ENCODE measurements around the gene SLC35A2.

Gene SLC35A2

DNA sequence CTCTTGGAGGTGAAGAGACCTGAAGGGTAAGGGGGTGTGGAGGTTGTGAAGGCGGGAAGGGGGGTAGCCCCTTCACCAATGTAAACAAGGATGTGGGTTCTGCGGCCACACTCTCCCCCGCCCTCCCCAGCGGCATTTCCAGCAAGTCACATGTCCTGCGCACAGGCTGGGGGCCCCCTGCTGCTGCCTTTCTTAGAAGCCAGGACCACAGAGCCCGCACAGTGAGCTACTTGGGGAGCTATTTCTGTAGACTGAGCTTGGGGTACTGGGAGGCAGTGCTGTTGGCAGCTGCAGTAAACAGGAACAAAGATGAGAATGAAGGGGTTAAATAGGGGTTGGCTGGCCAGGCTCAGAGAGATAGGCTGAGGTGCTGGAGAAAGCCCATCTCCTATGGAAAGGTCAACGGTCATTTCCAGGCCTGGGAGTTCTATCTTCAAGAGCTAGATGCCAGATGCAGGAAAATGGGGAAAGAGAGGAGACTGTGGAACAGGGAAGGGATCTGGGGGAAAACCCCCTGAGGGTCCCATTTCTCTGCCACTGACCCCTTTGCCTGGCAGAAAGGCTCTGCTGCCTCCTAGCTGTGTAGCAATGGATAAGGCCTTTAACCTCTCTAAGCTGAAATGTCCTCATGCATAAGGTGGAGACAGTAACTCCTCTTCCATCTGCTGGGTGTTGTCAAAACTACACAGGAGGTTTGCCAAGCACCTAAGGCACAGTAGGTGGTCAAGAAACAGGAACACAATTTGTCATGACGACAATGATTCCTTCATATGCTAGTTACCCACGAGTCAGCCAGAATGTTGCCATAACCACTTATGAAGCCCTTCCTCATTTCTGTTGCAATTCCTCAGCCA, 25.8 kb upstream of the SLC35A2 start:
- peaks cover 48% of the 10 kb centered on the region for H3K36me3 Mint-ChIP-seq (ENCODE audit: low read depth)
- H3K4me1 Mint-ChIP-seq (ENCODE audit: low read depth): peaks cover 70% of the 10 kb centered on the region
- peak overlapping the region; percentile 87 for H3K4me3 Mint-ChIP-seq
- H3K27ac Mint-ChIP-seq: peak overlapping the region; percentile 96
- no peaks in the 10 kb centered on the region for H3K9me3 Mint-ChIP-seq
- H3K27me3 Mint-ChIP-seq (ENCODE audit: low read depth): no peaks in the 10 kb centered on the region

DNA sequence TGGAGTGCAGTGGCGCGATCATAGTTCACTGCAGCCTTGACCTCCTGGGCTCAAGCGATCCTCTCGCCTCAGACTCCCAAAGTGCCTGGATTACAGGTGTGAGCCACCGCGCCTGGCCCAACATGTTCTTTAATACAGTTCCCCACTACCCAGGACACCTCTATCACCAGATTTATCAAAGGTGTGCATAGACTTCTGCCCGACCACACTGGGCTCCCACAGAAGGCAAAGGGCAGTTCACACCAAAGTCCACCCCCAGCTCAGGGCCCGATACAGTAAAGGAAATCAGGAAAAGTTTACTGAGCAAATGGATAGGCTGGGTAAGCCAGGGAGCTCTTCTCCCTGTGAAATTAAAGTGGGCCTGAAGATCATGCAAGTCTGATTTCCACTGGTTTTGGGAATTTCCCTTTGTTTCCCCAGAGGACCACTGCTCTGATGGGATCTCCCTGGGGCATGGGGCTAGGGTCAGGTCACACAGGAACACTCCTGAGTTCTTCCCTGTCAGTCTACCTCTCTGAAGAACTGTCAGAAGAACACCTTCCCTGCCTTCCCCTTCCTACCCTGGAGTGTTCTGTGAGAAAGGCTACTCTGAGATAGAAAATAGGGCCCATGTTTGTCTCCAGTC, 25.1 kb upstream of the SLC35A2 start:
- Mint-ChIP-seq H3K4me3 (peak overlapping the region; percentile 87), H3K27ac (peak overlapping the region; percentile 96), H3K36me3 (ENCODE audit: low read depth) (peaks cover 41% of the 10 kb centered on the region), H3K9me3 (no peaks in the 10 kb centered on the region), H3K27me3 (ENCODE audit: low read depth) (no peaks in the 10 kb centered on the region), H3K4me1 (ENCODE audit: low read depth) (peaks cover 62% of the 10 kb centered on the region)

DNA sequence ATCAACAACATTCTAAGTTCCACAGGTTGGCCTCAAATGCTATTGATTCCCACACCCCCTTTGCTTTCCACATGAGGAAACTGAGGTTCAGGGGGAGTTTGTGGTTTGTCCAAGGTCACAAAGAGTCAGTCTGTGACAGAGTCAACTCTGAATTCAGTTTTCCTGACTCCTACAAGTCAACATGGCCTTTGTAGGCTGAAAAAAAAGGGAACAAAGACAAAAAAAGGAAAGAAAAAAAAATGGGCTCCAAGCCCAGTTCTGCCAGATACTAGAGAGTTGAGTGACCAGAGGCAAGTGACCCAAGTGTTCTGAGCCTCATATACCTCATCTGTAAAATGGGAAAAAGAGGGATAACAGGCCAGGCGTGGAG, 23.8 kb upstream of the SLC35A2 start:
- Mint-ChIP-seq H3K9me3 (no peaks in the 10 kb centered on the region), H3K4me3 (peak overlapping the region; percentile 38), H3K36me3 (ENCODE audit: low read depth) (peaks cover 41% of the 10 kb centered on the region), H3K27ac (peak overlapping the region; percentile 80), H3K4me1 (ENCODE audit: low read depth) (peaks cover 54% of the 10 kb centered on the region), H3K27me3 (ENCODE audit: low read depth) (no peaks in the 10 kb centered on the region)

DNA sequence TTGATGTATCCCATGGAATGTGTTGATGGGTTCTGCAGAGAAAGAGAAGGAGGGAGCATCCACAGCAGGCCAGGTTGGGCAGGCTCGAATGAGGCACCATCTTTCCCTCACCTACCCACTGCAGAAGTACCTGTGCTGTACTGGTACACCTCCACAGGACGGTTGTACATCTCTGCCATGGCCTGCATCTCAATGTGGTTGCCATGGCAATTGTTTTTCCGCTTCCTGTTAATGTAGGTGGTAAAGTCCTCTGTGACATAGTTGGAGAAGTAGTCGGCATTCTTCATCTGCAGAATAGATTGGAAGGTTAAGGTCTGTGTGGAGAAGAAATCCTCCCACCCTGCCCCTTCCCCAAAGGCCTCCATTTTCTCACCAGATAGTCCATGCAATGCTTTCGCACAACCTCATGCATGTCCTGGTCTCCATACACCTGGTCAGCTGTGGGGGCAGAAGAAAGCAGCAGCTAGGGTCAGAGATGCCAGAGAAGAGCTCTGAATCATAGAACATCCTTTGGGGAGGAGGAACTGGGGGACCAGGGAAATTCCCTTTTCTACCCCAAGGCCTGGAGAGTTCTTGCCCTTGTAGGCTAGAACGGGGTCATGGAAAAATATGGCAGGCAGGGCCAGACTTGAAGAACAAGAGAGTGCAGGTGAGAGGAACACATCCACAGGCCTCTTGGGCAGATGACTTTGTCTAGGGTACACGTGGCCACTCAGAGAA, 23.3 kb upstream of the SLC35A2 start:
- H3K4me1 Mint-ChIP-seq (ENCODE audit: low read depth): peaks cover 52% of the 10 kb centered on the region
- H3K9me3 Mint-ChIP-seq: no peaks in the 10 kb centered on the region
- peak overlapping the region; percentile 38 for H3K4me3 Mint-ChIP-seq
- H3K27me3 Mint-ChIP-seq (ENCODE audit: low read depth): no peaks in the 10 kb centered on the region
- peak overlapping the region; percentile 80 for H3K27ac Mint-ChIP-seq
- H3K36me3 Mint-ChIP-seq (ENCODE audit: low read depth): peaks cover 44% of the 10 kb centered on the region

DNA sequence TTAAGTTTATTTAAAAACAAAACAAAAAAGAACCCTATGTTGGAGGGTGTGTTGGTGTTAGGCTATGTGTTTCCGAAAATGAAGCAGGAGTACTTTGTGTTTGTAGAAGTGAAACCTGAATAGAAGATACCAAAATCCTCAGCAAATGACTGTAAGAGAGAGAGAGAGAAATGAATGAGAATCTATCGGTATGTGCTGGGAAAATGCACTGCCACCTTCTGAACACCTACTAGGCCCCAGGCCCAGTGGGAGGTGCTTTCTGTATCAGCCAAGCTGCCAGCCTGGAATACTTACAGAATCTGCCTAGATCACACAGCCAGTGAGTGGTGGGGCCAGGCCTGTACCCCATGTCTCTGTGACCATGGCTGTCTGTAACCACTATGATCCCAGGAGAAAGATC, 22.3 kb upstream of the SLC35A2 start:
- Mint-ChIP-seq H3K36me3 (ENCODE audit: low read depth) (peaks cover 44% of the 10 kb centered on the region), H3K27me3 (ENCODE audit: low read depth) (no peaks in the 10 kb centered on the region), H3K4me3 (peak overlapping the region; percentile 48), H3K4me1 (ENCODE audit: low read depth) (peaks cover 42% of the 10 kb centered on the region), H3K9me3 (no peaks in the 10 kb centered on the region), H3K27ac (peak overlapping the region; percentile 80)

DNA sequence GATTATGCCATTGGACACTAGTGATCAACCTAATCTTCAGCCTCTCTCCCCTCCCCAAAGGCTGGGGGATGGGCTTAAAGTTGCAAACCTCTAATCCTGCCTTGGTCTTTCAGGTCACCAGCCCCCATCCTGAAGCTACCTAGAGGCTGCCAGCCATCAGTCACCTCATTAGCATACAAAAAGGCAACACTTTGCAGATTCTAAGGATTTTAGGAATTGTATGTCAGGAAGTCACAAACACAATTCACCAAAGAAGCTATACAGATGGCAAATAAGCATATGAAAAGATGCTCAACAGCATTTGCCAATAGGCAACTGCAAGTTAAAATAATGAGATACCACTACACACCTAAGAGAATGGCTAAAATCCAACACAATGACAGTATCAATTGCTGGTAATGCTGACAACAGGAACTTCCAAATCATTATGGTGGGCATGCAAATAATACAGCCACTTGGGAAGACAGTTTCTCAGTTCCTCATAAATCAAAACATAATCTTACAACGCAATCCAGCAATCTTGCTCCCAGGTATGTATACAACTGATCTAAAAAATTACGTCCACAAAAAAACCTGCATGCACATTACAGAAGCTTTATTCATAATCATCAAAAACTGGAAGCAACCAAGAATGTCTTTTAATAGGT, 16.4 kb upstream of the SLC35A2 start:
- no peaks in the 10 kb centered on the region for H3K27me3 Mint-ChIP-seq (ENCODE audit: low read depth)
- H3K9me3 Mint-ChIP-seq: no peaks in the 10 kb centered on the region
- H3K4me3 Mint-ChIP-seq: no peak overlapping the region
- peaks cover 25% of the 10 kb centered on the region for H3K36me3 Mint-ChIP-seq (ENCODE audit: low read depth)
- no peak overlapping the region for H3K27ac Mint-ChIP-seq
- peaks cover 22% of the 10 kb centered on the region for H3K4me1 Mint-ChIP-seq (ENCODE audit: low read depth)

DNA sequence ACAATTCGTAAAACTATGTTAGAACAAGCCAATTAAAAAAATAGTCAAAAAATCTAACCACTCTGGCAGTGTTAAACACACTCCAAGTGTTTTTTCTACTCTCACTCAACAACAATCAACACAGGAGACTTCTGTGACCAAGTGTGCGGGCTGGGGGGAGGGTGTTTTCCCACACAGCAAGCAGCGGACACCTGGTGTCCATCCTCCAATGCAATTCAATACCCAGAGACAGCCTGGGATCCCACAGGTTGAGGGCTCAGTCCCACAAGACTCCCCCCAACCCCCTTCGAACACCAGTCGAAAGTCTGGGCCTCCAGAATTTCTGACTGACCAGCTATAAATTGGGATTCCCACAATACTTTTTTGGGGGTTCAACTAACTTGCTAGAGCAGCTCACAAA, 15.7 kb upstream of the SLC35A2 start:
- Mint-ChIP-seq H3K27me3 (ENCODE audit: low read depth) (no peaks in the 10 kb centered on the region), H3K27ac (no peak overlapping the region), H3K9me3 (no peaks in the 10 kb centered on the region), H3K36me3 (ENCODE audit: low read depth) (peaks cover 26% of the 10 kb centered on the region), H3K4me1 (ENCODE audit: low read depth) (peaks cover 25% of the 10 kb centered on the region), H3K4me3 (no peak overlapping the region)

DNA sequence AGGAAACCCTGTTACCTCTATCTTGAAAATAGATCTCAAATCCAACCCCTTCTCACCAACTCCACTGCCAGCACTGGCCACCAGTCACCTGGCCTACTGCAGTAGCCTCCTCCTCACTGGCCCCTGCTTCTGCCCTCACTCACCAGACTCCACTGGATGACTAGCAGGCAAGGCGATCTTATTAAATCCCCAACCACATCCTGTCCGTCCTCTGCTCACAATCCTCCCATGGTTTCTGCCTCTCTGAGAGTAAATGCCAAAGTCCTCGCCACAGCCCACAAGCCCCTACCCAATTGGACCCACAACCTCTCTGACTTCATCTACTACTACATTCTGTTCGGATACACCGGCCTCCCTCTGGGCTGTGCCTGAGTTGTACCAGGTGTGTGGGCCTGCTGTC, 12.8 kb upstream of the SLC35A2 start:
- Mint-ChIP-seq H3K27me3 (ENCODE audit: low read depth) (no peaks in the 10 kb centered on the region), H3K27ac (peak overlapping the region; percentile 68), H3K36me3 (ENCODE audit: low read depth) (peaks cover 30% of the 10 kb centered on the region), H3K4me1 (ENCODE audit: low read depth) (peaks cover 38% of the 10 kb centered on the region), H3K4me3 (no peak overlapping the region), H3K9me3 (no peaks in the 10 kb centered on the region)

DNA sequence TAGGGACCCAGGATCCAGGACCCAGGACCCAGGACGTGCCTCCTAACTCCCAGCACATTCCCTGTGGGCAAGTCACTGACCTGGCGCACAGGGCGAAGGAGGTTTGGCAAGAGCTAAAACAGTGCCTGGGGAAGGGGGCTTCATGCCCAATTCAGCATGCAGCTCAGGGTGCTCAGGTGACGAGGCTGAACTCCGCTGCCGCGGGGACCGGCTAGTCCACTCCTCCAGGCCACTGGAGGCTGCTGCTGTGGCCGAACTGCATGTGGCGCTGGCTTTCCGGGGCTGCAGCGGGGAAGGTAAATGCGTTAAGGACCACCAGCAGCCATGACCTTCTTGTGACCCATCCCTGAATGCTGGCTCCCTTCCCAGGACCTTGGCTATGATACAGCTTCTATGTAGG, 12.3 kb upstream of the SLC35A2 start:
- peaks cover 30% of the 10 kb centered on the region for H3K36me3 Mint-ChIP-seq (ENCODE audit: low read depth)
- peaks cover 39% of the 10 kb centered on the region for H3K4me1 Mint-ChIP-seq (ENCODE audit: low read depth)
- no peak overlapping the region for H3K27ac Mint-ChIP-seq
- no peaks in the 10 kb centered on the region for H3K27me3 Mint-ChIP-seq (ENCODE audit: low read depth)
- no peak overlapping the region for H3K4me3 Mint-ChIP-seq
- H3K9me3 Mint-ChIP-seq: no peaks in the 10 kb centered on the region

DNA sequence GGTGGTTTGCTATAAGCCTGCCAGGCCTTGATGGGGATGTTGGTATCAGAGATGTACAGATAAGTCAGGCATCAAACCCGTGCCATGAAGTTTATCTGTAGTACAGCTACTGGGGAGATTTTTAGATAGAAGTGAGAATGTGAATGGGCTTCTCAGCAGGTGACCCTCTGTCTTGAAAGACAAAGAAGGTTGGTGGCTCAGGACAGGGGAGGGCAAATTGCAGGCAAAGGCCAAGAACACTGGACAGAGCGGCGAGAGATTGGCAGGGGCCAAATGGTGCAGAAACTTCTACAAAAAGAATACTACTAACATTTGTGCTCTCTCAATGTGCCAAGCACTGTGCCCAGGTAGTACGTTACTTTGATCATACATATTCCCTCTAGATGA, 9.3 kb upstream of the SLC35A2 start:
- Mint-ChIP-seq H3K4me1 (ENCODE audit: low read depth) (peaks cover 34% of the 10 kb centered on the region), H3K36me3 (ENCODE audit: low read depth) (peaks cover 48% of the 10 kb centered on the region), H3K9me3 (no peaks in the 10 kb centered on the region), H3K27ac (peak overlapping the region; percentile 95), H3K4me3 (peak overlapping the region; percentile 98), H3K27me3 (ENCODE audit: low read depth) (no peaks in the 10 kb centered on the region)

DNA sequence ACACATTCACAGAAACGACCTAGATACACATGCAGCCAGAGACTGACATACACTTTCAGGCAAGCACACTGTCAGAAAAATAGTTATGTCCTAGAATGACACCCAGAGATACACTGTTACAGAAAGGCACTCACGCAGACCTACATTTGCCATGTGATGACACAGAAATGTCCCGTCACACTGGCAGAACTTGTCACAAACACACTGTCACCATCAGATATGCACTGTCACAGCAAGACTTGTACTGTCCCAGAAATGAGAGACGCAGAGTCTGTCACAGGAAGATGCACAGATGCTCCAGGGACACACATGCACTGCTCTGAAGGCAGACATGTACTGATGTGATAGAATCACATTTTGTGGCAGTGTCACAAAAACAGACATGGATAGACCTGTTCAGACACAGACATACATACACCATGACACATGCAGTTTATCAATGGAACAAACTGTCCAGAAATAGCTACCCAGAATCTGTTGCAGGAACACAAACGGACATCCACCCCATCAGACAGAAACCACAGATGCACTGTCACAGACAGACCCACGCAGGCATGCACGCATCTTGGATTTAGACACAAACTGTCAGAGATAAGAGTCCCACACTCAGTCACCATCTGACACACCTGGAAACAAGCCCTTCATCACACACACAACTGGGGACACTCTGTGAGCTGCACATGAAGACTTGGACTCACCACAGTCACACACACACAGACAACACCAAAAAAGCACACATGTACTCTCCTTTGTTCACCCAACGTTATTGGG, 8.7 kb upstream of the SLC35A2 start:
- Mint-ChIP-seq H3K9me3 (no peaks in the 10 kb centered on the region), H3K27ac (peak overlapping the region; percentile 95), H3K27me3 (ENCODE audit: low read depth) (no peaks in the 10 kb centered on the region), H3K4me3 (peak overlapping the region; percentile 98), H3K4me1 (ENCODE audit: low read depth) (peaks cover 32% of the 10 kb centered on the region), H3K36me3 (ENCODE audit: low read depth) (peaks cover 52% of the 10 kb centered on the region)

DNA sequence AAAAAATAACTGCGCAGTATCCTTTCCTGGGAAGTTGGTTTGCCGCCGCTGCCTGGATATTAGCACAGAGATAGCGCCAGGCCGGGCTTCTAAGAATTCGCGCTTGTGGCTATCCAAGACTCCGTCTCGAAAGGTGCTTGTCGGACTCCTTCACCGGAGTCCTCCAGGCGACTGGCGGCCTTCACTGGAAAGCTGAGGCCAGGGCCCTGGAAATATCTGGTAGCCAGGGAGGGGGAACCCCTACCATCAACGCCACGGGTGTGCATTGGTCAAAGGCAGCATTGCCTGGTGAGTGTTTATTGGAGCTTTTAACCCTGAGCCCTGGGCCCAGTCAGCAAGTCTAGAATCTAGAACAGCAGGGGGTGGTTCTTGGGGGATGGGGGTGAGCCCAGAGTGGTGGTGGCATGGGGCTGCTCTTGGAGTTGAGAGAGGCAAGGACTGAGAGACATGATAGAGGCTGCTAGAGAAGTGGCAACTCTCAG, 8.0 kb upstream of the SLC35A2 start:
- Mint-ChIP-seq H3K4me1 (ENCODE audit: low read depth) (peaks cover 36% of the 10 kb centered on the region), H3K27ac (peak overlapping the region; percentile 95), H3K4me3 (peak overlapping the region; percentile 98), H3K36me3 (ENCODE audit: low read depth) (peaks cover 57% of the 10 kb centered on the region), H3K27me3 (ENCODE audit: low read depth) (no peaks in the 10 kb centered on the region), H3K9me3 (no peaks in the 10 kb centered on the region)

DNA sequence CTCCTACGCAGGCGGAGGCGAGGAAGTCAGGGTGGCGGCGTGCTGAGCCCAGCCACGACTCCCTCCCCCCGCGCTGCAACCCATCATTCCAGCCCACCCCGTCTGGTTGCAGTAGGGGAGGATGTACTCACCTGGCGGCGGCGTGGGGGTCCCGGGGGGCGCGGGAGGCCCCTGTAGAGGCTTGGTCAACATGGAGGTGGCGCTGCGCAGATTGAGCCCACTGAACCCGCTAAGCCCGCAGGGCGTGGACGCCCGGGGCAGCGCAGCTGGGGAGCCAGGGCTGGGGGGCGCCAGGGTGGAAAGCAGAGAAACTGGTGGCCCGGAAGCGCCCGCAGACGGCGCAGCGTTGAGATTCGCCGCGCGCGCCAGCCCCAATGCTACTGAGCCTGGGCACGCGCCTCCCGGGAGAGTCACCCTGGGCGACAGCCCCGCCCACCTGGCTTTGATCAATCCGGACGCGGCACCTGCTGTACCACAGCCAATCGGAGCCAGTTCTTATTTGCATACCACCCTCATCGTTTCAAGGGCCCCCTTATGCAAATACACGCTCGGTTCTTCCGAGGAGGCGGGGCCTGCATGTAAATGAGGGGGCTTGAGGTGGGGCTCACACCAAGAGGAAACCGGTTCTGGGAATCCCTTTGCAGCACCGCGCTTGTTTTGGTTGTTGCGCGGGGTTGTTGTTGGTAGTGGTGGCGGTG, 7.3 kb upstream of the SLC35A2 start, which contains the start of gene PIM2:
PIM2 (minus strand) TSS at position 382 of the 698 bp plus-strand sequence; CDS start at position 192, 190 bp downstream.
- Mint-ChIP-seq H3K4me3 (peak within 1 kb of the TSS; percentile 98), H3K27ac (peak within 1 kb of the TSS; percentile 96), H3K4me1 (ENCODE audit: low read depth) (peaks cover 35% of the 10 kb centered on the region), H3K27me3 (ENCODE audit: low read depth) (no peaks in the 10 kb centered on the region), H3K36me3 (ENCODE audit: low read depth) (peaks cover 57% of the 10 kb centered on the region), H3K9me3 (no peaks in the 10 kb centered on the region)
